Activated T-helper 9 cell treated with anti-CD3 and anti-CD28 coated beads, Interleukin-2, amount 50 U/mL, for 16 hours (primary cell): ENCODE measurements around the gene TNNC2.
"Not testable (repeated sequence)": the region's sequence is repeated elsewhere in the genome, so short reads cannot be mapped to it uniquely, and the experiment has no call there.

Source experiments
- DNase-seq: peaks from one replicate; pipeline ENCODE4 v3.0.0-alpha.2; 2020; ENCODE audit warnings: low read depth

TNNC2 gene

GRCh38 chr20:45848969-45849582 lies 22.0 kb upstream of the TNNC2 start:
- DNase-seq: no peak

GRCh38 chr20:45848421-45848820 lies 21.3 kb upstream of the TNNC2 start:
- DNase-seq: no peak

- DNase-seq: no peak
Measured at GRCh38 chr20:45845452-45845851, 18.3 kb upstream of the TNNC2 start.

- DNase-seq: no peak
Measured at GRCh38 chr20:45843506-45843905, 16.4 kb upstream of the TNNC2 start.

- no peak for DNase-seq
Measured at GRCh38 chr20:45842169-45842812, 15.2 kb upstream of the TNNC2 start.

- DNase-seq: no peak
Measured at GRCh38 chr20:45841407-45842129, 14.5 kb upstream of the TNNC2 start.

DNA sequence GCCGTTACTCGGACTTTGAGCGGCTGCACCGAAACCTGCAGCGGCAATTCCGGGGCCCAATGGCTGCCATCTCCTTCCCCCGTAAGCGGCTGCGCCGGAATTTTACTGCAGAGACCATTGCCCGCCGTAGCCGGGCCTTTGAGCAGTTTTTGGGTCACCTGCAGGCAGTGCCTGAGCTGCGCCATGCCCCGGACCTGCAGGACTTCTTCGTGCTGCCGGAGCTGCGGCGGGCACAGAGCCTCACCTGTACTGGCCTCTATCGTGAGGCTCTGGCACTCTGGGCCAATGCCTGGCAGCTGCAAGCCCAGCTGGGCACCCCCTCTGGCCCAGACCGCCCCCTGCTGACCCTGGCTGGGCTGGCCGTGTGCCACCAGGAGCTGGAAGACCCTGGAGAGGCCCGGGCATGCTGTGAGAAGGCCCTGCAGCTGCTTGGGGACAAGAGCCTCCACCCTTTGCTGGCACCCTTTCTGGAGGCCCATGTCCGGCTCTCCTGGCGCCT lies 13.6 kb upstream of the TNNC2 start:
- no peak for DNase-seq

DNA sequence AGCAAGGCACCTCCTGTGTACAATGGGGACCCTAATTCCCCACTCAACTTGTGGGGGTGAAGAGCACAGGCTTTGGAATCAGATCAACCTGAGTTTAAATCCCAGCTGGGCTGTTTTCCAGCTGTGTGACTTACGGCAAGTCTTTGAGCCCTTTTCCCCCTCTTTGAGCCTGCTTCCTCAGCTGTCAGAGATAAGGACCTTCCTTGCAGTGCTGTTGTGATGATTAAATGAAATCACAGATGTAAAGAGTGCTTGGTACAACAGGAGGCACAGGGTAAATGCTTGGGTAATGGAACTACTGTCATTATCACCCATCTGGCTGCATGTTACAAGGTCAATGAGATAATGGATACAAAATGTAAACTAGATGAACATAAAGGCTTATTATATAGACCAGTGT lies 9.7 kb upstream of the TNNC2 start:
- no peak for DNase-seq

- no peak for DNase-seq
Measured at GRCh38 chr20:45835825-45836224, 8.7 kb upstream of the TNNC2 start.

GRCh38 chr20:45835329-45835765 lies 8.2 kb upstream of the TNNC2 start:
- DNase-seq: no peak

GRCh38 chr20:45834797-45835161 lies 7.7 kb upstream of the TNNC2 start:
- no peak for DNase-seq

DNA sequence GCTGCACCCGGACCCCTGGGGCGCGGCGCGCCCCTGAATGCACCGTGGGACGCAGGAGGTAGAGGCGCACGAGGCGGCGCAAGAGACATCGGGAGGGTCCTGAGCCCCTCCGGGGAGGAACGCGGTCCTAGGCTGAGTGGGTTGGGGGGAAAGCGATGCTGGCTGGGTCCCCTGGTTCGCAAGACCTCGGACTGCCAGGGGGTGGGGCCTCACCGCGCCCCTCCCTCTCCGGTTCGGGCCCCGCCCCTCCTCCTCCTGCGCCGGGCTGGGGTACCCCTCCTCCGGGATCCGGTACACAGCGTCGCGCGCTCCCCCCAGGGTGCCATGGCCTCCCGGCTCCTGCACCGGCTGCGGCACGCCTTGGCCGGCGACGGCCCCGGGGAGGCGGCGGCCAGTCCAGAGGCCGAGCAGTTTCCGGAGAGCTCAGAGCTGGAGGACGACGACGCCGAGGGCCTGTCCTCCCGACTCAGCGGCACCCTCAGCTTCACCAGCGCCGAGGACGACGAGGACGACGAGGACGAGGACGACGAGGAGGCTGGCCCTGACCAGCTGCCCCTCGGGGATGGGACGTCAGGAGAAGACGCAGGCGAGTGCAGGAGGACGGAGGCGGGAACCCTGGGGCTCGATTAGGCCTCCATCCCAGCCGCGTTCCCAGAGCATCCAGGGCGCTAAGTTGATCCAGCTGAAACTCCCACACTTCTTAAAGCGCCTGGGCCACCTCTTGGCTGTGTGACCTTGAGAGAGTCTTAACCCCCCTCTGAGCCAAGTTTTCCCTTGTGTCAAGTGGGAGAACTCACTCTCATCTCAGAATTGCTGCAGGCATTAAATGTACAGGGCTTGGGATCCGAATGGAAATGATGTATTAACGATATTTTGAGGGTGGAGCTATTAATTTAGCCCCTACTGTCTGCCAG lies 7.0 kb upstream of the TNNC2 start:
- DNase-seq: peak; percentile 17

DNA sequence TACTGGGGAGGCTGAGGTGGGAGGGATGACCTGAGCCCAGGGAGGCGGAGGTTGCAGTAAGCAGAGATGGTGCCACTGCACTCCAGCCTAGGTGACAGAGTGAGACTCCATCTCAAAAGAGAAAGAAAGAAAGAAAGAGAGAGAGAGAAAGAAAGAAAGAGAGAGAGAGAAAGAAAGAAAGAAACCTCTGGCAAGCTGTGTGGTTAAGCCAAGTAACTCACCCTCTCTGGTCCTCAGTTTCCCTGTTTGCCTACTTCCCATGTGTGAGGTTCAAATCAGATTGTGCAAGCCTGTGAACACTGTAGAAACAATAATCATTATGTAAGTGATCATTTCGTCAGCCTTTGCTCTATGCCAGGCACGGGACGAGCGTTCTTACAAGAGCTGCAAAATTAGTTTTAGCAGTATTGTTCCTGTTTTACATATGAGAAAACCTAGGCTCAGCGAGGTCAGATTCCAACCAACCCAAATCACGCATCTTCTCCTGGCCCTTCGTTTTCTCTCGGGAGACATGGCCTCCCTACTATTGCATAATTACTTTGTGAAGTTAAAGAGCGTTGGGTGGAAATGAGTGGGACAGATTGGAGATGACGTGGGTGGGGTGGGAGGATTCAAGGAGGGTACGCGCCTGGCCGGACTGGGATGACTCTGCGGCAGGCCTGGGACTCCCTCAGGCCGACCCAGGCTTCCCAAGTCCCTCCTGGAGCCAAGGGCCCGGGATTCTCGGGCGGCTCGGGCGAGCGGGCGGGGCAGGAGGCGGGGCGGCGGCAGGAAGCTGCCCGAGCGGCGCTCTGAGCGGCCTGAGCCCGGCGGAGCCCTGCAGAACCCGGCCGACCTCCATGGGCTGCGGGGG lies 6.1 kb upstream of the TNNC2 start, which contains the start of gene SNX21:
Gene SNX21 (plus strand): TSS at position 770 of the 853 bp plus-strand sequence. CDS start 121 bp downstream, outside the sequence.
- no peak for DNase-seq

DNA sequence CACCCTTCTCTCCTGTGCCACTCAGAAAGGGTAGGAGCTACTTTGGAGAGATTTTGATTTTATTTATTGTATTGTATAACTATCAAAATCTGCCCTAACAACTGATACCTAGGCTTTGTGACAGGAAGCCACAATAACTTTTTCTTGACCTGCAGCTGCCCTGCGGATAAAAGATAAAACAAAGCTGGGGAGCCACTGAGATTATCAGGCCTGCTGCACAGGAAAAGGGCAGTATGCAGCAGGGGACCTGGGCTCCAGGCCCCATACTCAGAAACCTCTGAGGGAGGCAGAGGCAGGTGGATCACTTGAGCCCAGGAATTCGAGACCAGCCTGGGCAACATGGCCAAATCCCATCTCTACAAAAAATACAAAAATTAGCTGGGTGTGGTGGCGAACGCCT lies 5.5 kb upstream of the TNNC2 start:
- DNase-seq: no peak

- not testable (repeated sequence) for DNase-seq
Measured at GRCh38 chr20:45829673-45830106, 2.6 kb upstream of the TNNC2 start.

- no peak for DNase-seq
Measured at GRCh38 chr20:45828589-45828988, 1.5 kb upstream of the TNNC2 start.

- no peak for DNase-seq
Measured at GRCh38 chr20:45827712-45828111, 600 bp upstream of the TNNC2 start.

DNA sequence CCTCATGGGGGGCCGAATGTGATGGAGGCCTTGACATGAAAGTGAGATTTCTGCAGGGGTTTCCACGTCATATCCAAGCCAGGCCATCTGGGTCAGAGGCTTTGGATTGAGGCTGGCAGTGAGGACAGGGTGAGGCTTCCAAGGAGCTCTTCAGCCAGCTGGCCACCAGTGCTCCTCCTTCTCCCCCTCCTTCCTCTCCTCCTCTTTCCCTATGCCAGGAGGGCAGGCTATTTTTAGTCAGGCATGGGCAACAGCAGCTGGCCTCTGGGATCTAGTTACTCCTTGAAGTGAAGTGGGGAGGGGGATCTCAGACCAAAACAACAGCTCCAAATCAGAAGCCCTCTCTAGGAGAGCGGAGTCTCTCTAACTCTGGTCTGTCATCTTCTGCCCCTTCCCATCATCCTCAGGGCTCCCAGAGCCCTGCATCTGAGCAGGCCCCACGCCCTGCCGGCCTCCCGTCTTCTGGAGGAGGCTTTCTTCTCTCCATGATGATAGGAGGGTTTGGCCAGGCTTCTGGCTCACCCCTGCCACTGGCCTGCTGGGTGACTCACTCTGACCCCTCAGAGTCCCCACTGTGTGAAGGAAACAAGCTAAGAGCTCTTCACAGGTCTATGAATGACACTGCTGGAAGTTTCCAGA lies 612 bp downstream of the TNNC2 start:
- no peak for DNase-seq

- DNase-seq: peak; percentile 31
Measured at GRCh38 chr20:45823949-45824835, 2.9 kb downstream of the TNNC2 start.
